ENCODE results near the gene JAK3. TPM values are rescaled to one million over a fixed set of nuclear protein-coding genes. Genes with fewer than 3 reads are reported as not detected.
A peak's percentile ranks its signal among the peaks of the same experiment; 100 is the strongest.

The JAK3 gene
- total and polyA plus RNA-seq, 9 donors, result 6.6 to 35.5 (median 17.8) TPM

DNA sequence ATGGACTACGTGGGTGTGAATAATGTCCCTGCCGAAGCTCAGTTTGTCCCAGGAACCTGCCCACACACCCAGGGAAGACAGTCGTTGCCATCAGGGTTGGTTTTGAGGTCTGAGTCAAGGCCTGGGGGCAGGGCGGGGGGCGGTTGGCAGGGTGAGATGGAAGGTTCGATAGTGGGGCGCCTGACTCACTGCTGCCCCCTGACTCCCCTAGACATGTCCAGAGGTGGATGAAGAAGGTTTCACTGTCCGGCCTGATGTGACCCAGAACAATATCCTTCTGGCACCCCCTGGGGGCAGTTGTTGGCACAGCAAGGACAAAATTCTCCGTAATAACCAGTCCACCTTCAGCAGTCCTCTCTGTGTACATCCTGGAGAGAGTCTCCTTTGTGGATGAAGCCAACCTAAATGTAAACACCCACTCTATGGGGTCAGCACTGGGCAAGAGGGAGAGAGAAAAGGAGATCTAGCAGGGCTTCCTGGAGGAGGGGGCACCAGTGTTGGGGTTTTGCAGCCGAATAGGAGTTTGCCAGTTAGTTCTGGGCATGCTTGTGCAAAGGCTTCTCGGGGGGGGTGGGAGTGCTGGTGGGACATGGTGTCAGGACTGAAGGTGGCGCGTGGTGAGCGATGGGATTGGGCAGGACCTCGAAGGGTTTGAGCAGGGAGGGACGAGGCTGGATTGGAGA lies 72.4 kb downstream of the JAK3 start:
- no peak for TF ChIP-seq EP300 (IDR thresholded peaks at IDR 0.05)
- TF ChIP-seq CTCF (IDR thresholded peaks at IDR 0.05), result peak in 1 of 3 donors; percentile 24
- WGBS, 3 donors, result 42 to 63% (median 53%) methylated on average over 16 of the region's 16 CpGs
- no peak for DNase-seq

More for the DNA sequence above, 72.4 kb downstream of the JAK3 start:
- H3K36me3 ChIP-seq, result no peaks in the 10 kb centered on the region
- no peak overlapping the region for H3K4me3 ChIP-seq
- no peaks in the 10 kb centered on the region for H3K9me3 ChIP-seq
- peaks cover 7% of the 10 kb centered on the region for H3K4me1 ChIP-seq (ENCODE audit: insufficient read depth)
- intact Hi-C loops (cut with DNase I), result no loop called here
- no peaks in the 10 kb centered on the region for H3K27me3 ChIP-seq
- H3K27ac ChIP-seq, result no peak overlapping the region

Small RNA genes within 50 kb of the gene (small RNA-seq; reads per million reads assigned to genes)
- gene SNORA68, result not detected

Other genes starting within 250 kb of the JAK3 start
- gene UNC13A, start 159.6 kb downstream of the JAK3 start, total RNA-seq, result under 1 TPM; 0.08 to 0.32 (median 0.12) TPM
- gene UNC13A, start 159.6 kb downstream of the JAK3 start, polyA plus RNA-seq, result under 1 TPM; 0.24 to 0.38 TPM
- 10 to 100 TPM; 25.4 to 76.8 (median 69.3) TPM for gene MAP1S, start 128.5 kb downstream of the JAK3 start, total RNA-seq
- gene MAP1S, start 128.5 kb downstream of the JAK3 start, polyA plus RNA-seq, result 10 to 100 TPM in 1 of 2 donors, 1 to 10 TPM in 1; 5.0 to 24.5 TPM
- gene FCHO1, start 96.5 kb downstream of the JAK3 start, total RNA-seq, result 1 to 10 TPM; 1.7 to 4.3 (median 3.0) TPM
- gene FCHO1, start 96.5 kb downstream of the JAK3 start, polyA plus RNA-seq, result 1 to 10 TPM in 1 of 2 donors, under 1 TPM in 1; 0.95 to 2.0 TPM
- under 1 TPM in 5 of 7 donors, not detected in 2; 0.34 to 0.79 (median 0.51) TPM for gene B3GNT3, start 52.8 kb downstream of the JAK3 start, total RNA-seq
- under 1 TPM; 0.25 to 0.28 TPM for gene B3GNT3, start 52.8 kb downstream of the JAK3 start, polyA plus RNA-seq
- gene INSL3, start 26.5 kb downstream of the JAK3 start, total RNA-seq, result 1 to 10 TPM in 4 of 7 donors, under 1 TPM in 2, not detected in 1; 0.38 to 4.9 (median 1.4) TPM
- 100 to 1,000 TPM; 103 to 121 TPM for gene INSL3, start 26.5 kb downstream of the JAK3 start, polyA plus RNA-seq
- gene RPL18A, start 11.9 kb upstream of the JAK3 start, total RNA-seq, result 1,000 to 10,000 TPM; 2,762 to 5,071 (median 3,195) TPM
- gene RPL18A, start 11.9 kb upstream of the JAK3 start, polyA plus RNA-seq, result 1,000 to 10,000 TPM in 1 of 2 donors, 100 to 1,000 TPM in 1; 636 to 4,721 TPM
- gene SLC5A5, start 24.0 kb upstream of the JAK3 start, total RNA-seq, result under 1 TPM in 1 of 7 donors, not detected in 6; 0.07 TPM
- not detected for gene SLC5A5, start 24.0 kb upstream of the JAK3 start, polyA plus RNA-seq
- gene CCDC124, start 85.0 kb upstream of the JAK3 start, total RNA-seq, result 10 to 100 TPM; 20.7 to 69.3 (median 50.4) TPM
- 10 to 100 TPM in 1 of 2 donors, 1 to 10 TPM in 1; 4.7 to 74.5 TPM for gene CCDC124, start 85.0 kb upstream of the JAK3 start, polyA plus RNA-seq
- gene KCNN1, start 119.1 kb upstream of the JAK3 start, total RNA-seq, result 1 to 10 TPM in 4 of 7 donors, under 1 TPM in 2, not detected in 1; 0.33 to 5.9 (median 2.2) TPM
- gene KCNN1, start 119.1 kb upstream of the JAK3 start, polyA plus RNA-seq, result 1 to 10 TPM in 1 of 2 donors, under 1 TPM in 1; 1.00 to 1.7 TPM
- 10 to 100 TPM in 5 of 7 donors, 1 to 10 TPM in 2; 6.8 to 22.8 (median 12.2) TPM for gene ARRDC2, start 160.2 kb upstream of the JAK3 start, total RNA-seq
- 10 to 100 TPM; 12.9 to 14.7 TPM for gene ARRDC2, start 160.2 kb upstream of the JAK3 start, polyA plus RNA-seq
- gene IL12RB1, start 239.0 kb upstream of the JAK3 start, total RNA-seq, result under 1 TPM; 0.31 to 0.89 (median 0.57) TPM
- under 1 TPM; 0.22 to 0.70 TPM for gene IL12RB1, start 239.0 kb upstream of the JAK3 start, polyA plus RNA-seq
- 10 to 100 TPM in 3 of 7 donors, 1 to 10 TPM in 4; 7.8 to 12.2 (median 9.9) TPM for gene MAST3, start 249.8 kb upstream of the JAK3 start, total RNA-seq
- gene MAST3, start 249.8 kb upstream of the JAK3 start, polyA plus RNA-seq, result 1 to 10 TPM; 2.4 to 5.7 TPM

All from ovary (tissue), 9 donors.